ENCODE measurements around the gene TSSK6.

TSSK6 gene

GRCh38 chr19:19547674-19548336 lies 32.5 kb upstream of the TSSK6 start:
- no peaks in the 10 kb centered on the region for H4K20me1 ChIP-seq (ENCODE audit: low read depth, low read length)
- H3K27me3 ChIP-seq (ENCODE audit: low read length) = no peaks in the 10 kb centered on the region
- H3F3A ChIP-seq (ENCODE audit: insufficient read depth) = no peaks in the 10 kb centered on the region
- no peaks in the 10 kb centered on the region for H3K79me2 ChIP-seq (ENCODE audit: insufficient read depth, low read length)
- H3K9ac ChIP-seq (ENCODE audit: low read length) = no peak overlapping the region
- H3K27ac ChIP-seq (ENCODE audit: low read depth, low read length) = no peak overlapping the region
- no peaks in the 10 kb centered on the region for H3K9me2 ChIP-seq (replicated peaks; ENCODE audit: insufficient read depth, low read length)
- H3K4me3 ChIP-seq (ENCODE audit: insufficient read depth, low read length, poor library complexity, severe bottlenecking) = no peak overlapping the region
- H3K4me2 ChIP-seq (ENCODE audit: low read depth, low read length, poor library complexity, severe bottlenecking) = no peak overlapping the region
- no peaks in the 10 kb centered on the region for H3K9me3 ChIP-seq (ENCODE audit: insufficient read depth, low read length)
- no peaks in the 10 kb centered on the region for H3K36me3 ChIP-seq (ENCODE audit: low read length)
- H2AFZ ChIP-seq (ENCODE audit: low read depth, low read length, severe bottlenecking) = no peak overlapping the region
- TF ChIP-seq EZH2phosphoT487 (conservative IDR thresholded peaks at IDR 0.05; ENCODE audit: low read length) = no peak
- TF ChIP-seq CTCF (IDR thresholded peaks at IDR 0.05; ENCODE audit: insufficient read depth, low read length, poor library complexity, severe bottlenecking) = no peak

GRCh38 chr19:19546751-19547162 lies 31.4 kb upstream of the TSSK6 start:
- Histone ChIP-seq H3K36me3 (ENCODE audit: low read length) (no peaks in the 10 kb centered on the region), H4K20me1 (ENCODE audit: low read depth, low read length) (no peaks in the 10 kb centered on the region), H2AFZ (ENCODE audit: low read depth, low read length, severe bottlenecking) (no peak overlapping the region), H3K4me3 (ENCODE audit: insufficient read depth, low read length, poor library complexity, severe bottlenecking) (no peak overlapping the region), H3K27me3 (ENCODE audit: low read length) (no peaks in the 10 kb centered on the region), H3K9ac (ENCODE audit: low read length) (no peak overlapping the region), H3K9me2 (replicated peaks; ENCODE audit: insufficient read depth, low read length) (no peaks in the 10 kb centered on the region), H3K9me3 (ENCODE audit: insufficient read depth, low read length) (no peaks in the 10 kb centered on the region), H3F3A (ENCODE audit: insufficient read depth) (no peaks in the 10 kb centered on the region), H3K4me2 (ENCODE audit: low read depth, low read length, poor library complexity, severe bottlenecking) (no peak overlapping the region), H3K79me2 (ENCODE audit: insufficient read depth, low read length) (no peaks in the 10 kb centered on the region), H3K27ac (ENCODE audit: low read depth, low read length) (no peak overlapping the region)
- TF ChIP-seq EZH2phosphoT487 (conservative IDR thresholded peaks at IDR 0.05; ENCODE audit: low read length) (no peak), CTCF (IDR thresholded peaks at IDR 0.05; ENCODE audit: insufficient read depth, low read length, poor library complexity, severe bottlenecking) (no peak)

GRCh38 chr19:19545707-19546106 lies 30.4 kb upstream of the TSSK6 start:
- Histone ChIP-seq H3K9me2 (replicated peaks; ENCODE audit: insufficient read depth, low read length) (no peaks in the 10 kb centered on the region), H3K9me3 (ENCODE audit: insufficient read depth, low read length) (no peaks in the 10 kb centered on the region), H3K27ac (ENCODE audit: low read depth, low read length) (no peak overlapping the region), H3K9ac (ENCODE audit: low read length) (no peak overlapping the region), H2AFZ (ENCODE audit: low read depth, low read length, severe bottlenecking) (no peak overlapping the region), H3F3A (ENCODE audit: insufficient read depth) (no peaks in the 10 kb centered on the region), H3K79me2 (ENCODE audit: insufficient read depth, low read length) (no peaks in the 10 kb centered on the region), H3K27me3 (ENCODE audit: low read length) (no peaks in the 10 kb centered on the region), H3K36me3 (ENCODE audit: low read length) (no peaks in the 10 kb centered on the region), H4K20me1 (ENCODE audit: low read depth, low read length) (no peaks in the 10 kb centered on the region), H3K4me3 (ENCODE audit: insufficient read depth, low read length, poor library complexity, severe bottlenecking) (no peak overlapping the region), H3K4me2 (ENCODE audit: low read depth, low read length, poor library complexity, severe bottlenecking) (no peak overlapping the region)
- TF ChIP-seq EZH2phosphoT487 (conservative IDR thresholded peaks at IDR 0.05; ENCODE audit: low read length) = no peak
- TF ChIP-seq CTCF (IDR thresholded peaks at IDR 0.05; ENCODE audit: insufficient read depth, low read length, poor library complexity, severe bottlenecking) = no peak

Measured in SU-DHL-6 (cell line).